Caki2 (cell line): Measurements from ENCODE around the gene DNM1. TPM values are rescaled to one million over a fixed set of nuclear protein-coding genes. Genes with fewer than 3 reads are reported as not detected.
"Not testable (repeated sequence)": the region's sequence is repeated elsewhere in the genome, so short reads cannot be mapped to it uniquely, and the experiment has no call there.

Source experiments
- DNase-seq: peaks from one replicate; pipeline ENCODE4 v3.0.0-alpha.2; 2015; ENCODE audit warnings: low read depth
- in situ Hi-C: cut with HindIII; loops from 2 replicates; pipeline ENCODE4 v1.10.0; 2016; ENCODE audit warnings: low sequenced_read_pairs, low pct_unique_long_range_greater_than_20kb, mixed read lengths
- total RNA-seq: library from RNA; depleted of rRNA; stranded (reverse); fragments of >200 nt; shearing (Covaris generic); gene quantifications from 2 replicates; pipeline ENCODE4 v1.2.3, GENCODE V29; 2014; ENCODE audit warnings: low replicate concordance

The DNM1 gene
- total RNA-seq, 1 experiment from 2014 or later: 22.3 TPM

GRCh38 chr9:128216781-128217553 lies 13.8 kb downstream of the DNM1 start:
- in situ Hi-C loops: no loop called here
- DNase-seq: no peak

- in situ Hi-C loops: no loop called here
- no peak for DNase-seq
Observed at GRCh38 chr9:128218172-128218517, 15.0 kb downstream of the DNM1 start.

- in situ Hi-C loops: no loop called here
- DNase-seq: peak; percentile 98
Observed at GRCh38 chr9:128218518-128219389, 15.6 kb downstream of the DNM1 start.

- in situ Hi-C loops: no loop called here
- no peak for DNase-seq
Observed at GRCh38 chr9:128219831-128220230, 16.7 kb downstream of the DNM1 start.

DNA sequence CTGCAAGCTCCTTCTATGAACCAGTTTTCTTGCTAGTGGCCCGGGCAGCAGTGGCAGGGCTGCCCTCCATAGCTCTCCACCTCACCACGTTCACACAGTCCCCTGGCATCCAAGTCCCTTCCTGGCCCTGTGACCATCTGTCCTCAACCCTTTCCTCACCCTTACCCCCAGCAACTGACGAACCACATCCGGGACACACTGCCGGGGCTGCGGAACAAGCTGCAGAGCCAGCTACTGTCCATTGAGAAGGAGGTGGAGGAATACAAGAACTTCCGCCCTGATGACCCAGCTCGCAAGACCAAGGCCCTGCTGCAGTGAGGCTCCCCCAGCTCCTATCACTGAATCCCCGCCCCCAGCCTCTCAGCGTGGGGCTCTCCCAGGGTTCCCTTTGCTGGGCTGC lies 18.8 kb downstream of the DNM1 start:
- DNase-seq: no peak
- in situ Hi-C loops: no loop called here

DNA sequence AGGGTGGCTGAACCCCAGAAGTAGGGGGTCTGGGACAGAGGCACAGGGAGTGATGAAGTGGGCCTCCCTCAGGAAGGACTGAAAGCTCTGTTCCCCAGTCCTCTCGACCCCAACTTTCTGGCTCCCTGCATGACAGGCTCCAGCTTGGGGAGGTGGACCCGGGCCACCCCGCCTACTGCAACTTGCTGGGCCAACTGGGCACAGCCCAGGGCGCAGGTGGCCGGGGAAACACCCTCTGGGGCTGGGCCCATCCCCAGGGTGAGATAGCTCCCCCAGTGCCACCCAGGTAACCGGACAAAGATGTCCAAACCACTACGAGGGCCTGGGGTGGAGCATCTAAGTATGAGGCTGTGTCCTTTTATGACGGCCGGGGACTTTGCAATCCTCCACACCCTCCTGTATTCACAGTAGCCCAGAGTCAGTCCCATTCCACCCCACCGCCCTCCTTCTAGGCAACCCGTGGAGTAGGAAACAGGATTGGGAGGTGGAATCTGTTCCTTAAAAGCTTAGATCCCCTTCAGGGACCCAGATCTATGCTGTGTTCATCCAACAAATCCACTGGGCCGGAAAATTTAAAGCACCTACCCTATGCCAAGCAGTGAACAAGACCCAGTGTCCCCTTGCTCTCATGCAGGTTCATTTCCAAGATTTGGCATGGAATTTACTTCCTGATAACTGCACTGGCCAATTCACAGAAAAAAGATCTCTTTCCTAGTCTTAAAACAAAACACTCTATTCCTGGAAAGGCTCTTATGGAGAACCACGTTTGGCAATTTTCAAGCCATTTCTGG lies 19.9 kb downstream of the DNM1 start:
- DNase-seq: no peak
- in situ Hi-C loops: no loop called here

GRCh38 chr9:128224877-128225276 lies 21.7 kb downstream of the DNM1 start:
- in situ Hi-C loops: no loop called here
- no peak for DNase-seq

DNA sequence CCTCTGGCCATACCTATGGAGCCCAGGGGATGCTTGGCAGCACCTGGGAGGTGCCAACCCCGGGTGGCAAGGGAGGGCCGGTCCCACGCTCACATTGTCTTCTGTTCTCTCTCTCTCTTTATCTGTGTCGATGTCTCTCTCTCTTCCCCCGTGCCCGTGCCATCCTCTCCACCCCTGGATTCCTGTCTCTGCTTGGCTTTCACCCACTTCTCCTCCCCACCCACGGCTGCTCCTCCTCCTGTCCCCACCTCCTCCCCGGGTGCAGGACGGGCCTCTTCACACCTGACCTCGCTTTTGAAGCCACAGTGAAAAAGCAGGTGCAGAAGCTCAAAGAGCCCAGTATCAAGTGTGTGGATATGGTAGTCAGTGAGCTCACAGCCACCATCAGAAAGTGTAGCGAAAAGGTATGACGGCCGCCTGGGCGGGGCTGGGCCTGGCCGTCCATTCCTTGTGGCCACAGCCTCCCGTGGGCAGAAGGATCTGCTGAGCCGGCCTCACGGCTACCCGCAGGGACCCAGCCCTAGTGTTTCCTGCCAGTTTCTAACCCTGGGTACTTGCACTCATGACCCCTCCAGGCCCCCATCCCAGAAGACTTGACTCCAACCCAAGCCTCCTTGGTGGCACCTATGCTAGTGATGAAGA lies 22.7 kb downstream of the DNM1 start:
- in situ Hi-C loops: no loop called here
- no peak for DNase-seq

GRCh38 chr9:128226412-128226801 lies 23.2 kb downstream of the DNM1 start:
- in situ Hi-C loops: no loop called here

GRCh38 chr9:128230897-128231296 lies 27.7 kb downstream of the DNM1 start:
- in situ Hi-C loops, DNase-seq: not testable (repeated sequence)

More at GRCh38 chr9:128226412-128226801, 23.2 kb downstream of the DNM1 start:
- no peak for DNase-seq

- DNase-seq: no peak
- in situ Hi-C loops: no loop called here
Observed at GRCh38 chr9:128231638-128232527, 28.7 kb downstream of the DNM1 start.

- no peak for DNase-seq
- in situ Hi-C loops: no loop called here
Observed at GRCh38 chr9:128232528-128233428, 29.6 kb downstream of the DNM1 start.

- in situ Hi-C loops: no loop called here
- no peak for DNase-seq
Observed at GRCh38 chr9:128233817-128234406, 30.7 kb downstream of the DNM1 start.

GRCh38 chr9:128242124-128242523 lies 38.9 kb downstream of the DNM1 start:
- in situ Hi-C loops: no loop called here
- no peak for DNase-seq

DNA sequence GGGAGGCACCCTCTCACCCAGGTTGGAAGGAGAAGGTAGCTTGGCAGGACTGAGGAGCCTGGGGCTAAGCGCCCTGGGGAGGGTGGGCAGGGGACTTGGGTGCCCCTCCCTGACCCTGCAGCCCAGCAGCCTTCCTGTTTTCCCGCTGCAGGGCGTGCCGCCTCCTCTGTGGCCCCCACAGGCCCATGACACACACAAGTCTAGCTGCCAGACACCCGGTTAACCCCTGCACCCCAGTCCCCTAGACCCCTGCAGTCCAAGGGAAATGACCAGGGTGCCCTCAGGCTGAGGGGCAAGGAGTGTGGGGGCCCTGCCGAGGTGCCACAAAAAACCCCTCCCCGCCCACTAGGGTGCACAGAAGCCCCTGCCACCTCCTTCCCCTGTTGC lies 39.6 kb downstream of the DNM1 start:
- DNase-seq: no peak
- in situ Hi-C loops: no loop called here
